Gastroesophageal sphincter (tissue), 3 donors: Measurements from ENCODE around the gene DNAH9.

Experiments used
- CTCF ChIP-seq, 4 experiments: fragments of 200-600 bp in 2 of 4; fragments of 450-650 bp in 2 of 4; sonication (generic) in 1 of 4; IDR thresholded peaks; one replicate each; pipeline ENCODE4 v1.5.1; 2017 to 2019; ENCODE audit warnings: antibody characterized with exemption in 4 of 4, mild to moderate bottlenecking in 2 of 4, moderate library complexity in 2 of 4
- EP300 ChIP-seq: sonication (generic); formaldehyde crosslinking; IDR thresholded peaks from one replicate; pipeline ENCODE4 v1.6.1; 2017; ENCODE audit warnings: antibody characterized with exemption, mild to moderate bottlenecking
- POLR2A ChIP-seq, 2 donors: fragments of 450-650 bp; IDR thresholded peaks; one replicate each; pipeline ENCODE4 v1.6.1; 2017; ENCODE audit warnings: antibody characterized with exemption in 2 of 2, mild to moderate bottlenecking in 2 of 2, moderate library complexity in 1 of 2
- POLR2AphosphoS5 ChIP-seq: sonication (generic); formaldehyde crosslinking; IDR thresholded peaks from one replicate; pipeline ENCODE4 v1.6.1; 2017; ENCODE audit warnings: antibody characterized with exemption

- no peak for TF ChIP-seq POLR2AphosphoS5
- no peak for TF ChIP-seq CTCF (IDR thresholded peaks at IDR 0.05)
- no peak for TF ChIP-seq POLR2A (IDR thresholded peaks at IDR 0.05)
- no peak for TF ChIP-seq EP300
Observed at GRCh38 chr17:11636771-11637170, 38.5 kb downstream of the DNAH9 start.
